GM18507 (cell line): ENCODE measurements around the gene WWOX.

Experiments
- DNase-seq: peaks from one replicate; pipeline ENCODE4 v3.0.0; 2011; ENCODE audit warnings: low read depth; ENCODE audit not compliant: insufficient read length; ENCODE audit errors: extremely low spot score
- FAIRE-seq: peaks from 2 replicates; lab custom pipeline; 2011; peaks lifted over from hg19 to GRCh38; lab: Jason Lieb, UNC

The WWOX gene

DNA sequence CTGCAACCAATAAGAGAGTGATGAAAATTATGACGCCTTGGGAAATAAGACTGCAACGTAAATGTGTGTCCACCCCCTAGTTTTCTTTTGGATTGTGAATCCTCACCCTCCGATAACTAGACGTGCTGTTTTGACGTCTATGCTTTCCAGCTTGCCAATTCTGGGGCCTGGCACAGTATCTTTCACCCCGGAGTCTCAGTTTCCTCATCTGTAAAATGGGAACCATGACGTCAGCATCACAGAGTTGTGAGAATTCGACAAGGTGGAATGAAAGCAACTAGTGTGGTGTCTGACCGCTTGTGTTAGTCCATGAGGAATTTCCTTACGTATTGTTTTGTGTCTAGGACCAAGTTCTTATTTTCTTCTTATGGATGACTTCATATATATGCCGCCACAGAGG, 37.7 kb downstream of the WWOX start:
- DNase-seq, result no peak
- no peak for FAIRE-seq

DNA sequence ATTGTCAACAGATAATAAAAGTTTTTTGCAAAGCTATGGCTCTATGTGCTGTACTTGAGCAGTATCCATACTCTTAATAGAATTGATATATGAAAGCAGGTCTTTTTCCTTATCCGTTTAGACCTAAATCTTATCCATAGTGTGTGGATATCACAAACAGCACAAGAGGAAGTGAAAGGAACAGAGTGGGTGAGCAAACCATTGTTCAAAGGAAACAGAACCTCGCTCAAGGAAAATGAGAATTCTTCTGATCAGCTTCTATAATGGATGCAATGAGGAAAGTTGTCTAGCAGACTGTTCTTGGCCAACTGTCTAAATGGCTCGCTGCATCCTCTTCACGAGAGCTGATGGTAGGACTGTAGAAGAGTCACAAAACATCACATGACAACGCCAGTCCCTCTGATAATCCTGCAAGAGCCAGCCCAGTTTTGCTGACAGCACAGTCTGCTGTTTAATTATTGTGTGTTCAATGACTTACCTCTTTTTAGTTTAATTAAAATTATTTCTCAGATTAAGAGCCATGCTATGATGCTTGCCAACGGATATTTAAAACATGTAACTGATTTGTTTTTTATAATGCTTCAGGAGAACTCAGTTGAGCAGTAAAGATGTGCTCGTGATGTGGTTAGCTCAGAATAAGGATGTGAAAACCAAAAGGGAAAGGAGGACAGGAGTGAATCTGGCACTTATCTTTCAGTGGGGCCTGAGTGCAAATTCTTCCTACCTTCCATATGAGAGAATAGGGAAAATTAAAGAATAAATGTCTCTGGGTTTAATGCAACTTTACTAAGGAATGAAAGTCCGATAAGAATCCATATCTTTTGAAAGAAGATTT, 38.5 kb downstream of the WWOX start:
- DNase-seq, result no peak
- FAIRE-seq, result no peak

DNA sequence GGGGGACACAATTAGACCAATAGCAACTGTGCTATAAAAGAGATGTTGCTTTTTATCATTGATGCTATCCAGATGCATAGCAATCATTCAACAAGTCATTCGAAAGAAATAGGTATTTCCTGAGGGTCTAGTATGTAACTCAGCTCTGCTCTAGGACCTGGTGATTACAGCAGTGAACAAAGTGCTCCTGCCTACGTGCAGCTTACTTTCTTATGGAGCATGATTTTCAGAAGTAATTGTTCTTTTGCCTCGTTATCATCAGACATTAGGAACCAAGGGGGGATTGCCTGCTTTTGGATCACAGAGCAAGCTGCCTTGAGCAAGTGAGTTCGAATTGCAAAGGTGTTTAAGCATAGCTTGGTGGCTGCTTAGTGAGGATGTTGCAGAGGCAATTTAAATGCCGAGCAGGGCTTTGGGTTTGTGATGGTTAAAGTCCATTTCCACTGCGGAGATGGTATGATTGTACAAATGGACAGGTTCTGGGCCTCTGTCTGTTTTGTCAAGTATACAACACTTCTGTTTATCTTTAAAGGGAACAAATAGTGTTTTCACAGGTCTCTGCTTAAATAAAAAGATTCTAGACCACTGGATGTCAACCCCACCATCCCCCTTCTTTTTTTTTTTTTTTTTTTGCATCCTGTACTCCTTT, 41.5 kb downstream of the WWOX start:
- FAIRE-seq (no peak), DNase-seq (no peak)

DNA sequence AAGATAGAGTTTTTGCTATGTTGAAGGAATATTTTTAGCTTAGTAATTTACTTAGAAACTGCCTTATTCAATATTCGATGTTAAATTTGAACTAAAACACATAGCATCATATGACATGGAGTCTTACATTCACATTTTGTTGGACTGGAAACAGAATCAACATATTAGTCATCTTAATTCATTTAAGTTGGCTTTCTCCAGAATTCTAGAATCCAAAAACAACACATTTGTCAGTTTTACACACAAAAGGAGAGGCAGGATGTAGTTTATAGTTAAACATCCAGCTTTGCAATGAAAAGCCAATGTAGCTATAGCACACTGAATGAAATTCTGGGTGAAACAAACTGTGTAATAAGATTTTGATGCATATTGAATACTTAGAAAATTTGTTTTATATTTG, 43.3 kb downstream of the WWOX start:
- no peak for DNase-seq

GRCh38 chr16:78146807-78147206, 47.4 kb downstream of the WWOX start:
- no peak for FAIRE-seq
- DNase-seq, result no peak

More for the DNA sequence above, 43.3 kb downstream of the WWOX start:
- FAIRE-seq, result no peak

- FAIRE-seq (no peak), DNase-seq (no peak)
Measured at GRCh38 chr16:78147911-78148401, 48.5 kb downstream of the WWOX start.

GRCh38 chr16:78150233-78150632, 50.8 kb downstream of the WWOX start:
- FAIRE-seq, result no peak

GRCh38 chr16:78154729-78155461, 55.4 kb downstream of the WWOX start:
- no peak for DNase-seq
- no peak for FAIRE-seq

More at GRCh38 chr16:78150233-78150632, 50.8 kb downstream of the WWOX start:
- DNase-seq, result no peak

GRCh38 chr16:78155791-78156345, 56.4 kb downstream of the WWOX start:
- no peak for DNase-seq
- FAIRE-seq, result no peak

- FAIRE-seq, result no peak
- no peak for DNase-seq
Measured at GRCh38 chr16:78161023-78161729, 61.7 kb downstream of the WWOX start.

DNA sequence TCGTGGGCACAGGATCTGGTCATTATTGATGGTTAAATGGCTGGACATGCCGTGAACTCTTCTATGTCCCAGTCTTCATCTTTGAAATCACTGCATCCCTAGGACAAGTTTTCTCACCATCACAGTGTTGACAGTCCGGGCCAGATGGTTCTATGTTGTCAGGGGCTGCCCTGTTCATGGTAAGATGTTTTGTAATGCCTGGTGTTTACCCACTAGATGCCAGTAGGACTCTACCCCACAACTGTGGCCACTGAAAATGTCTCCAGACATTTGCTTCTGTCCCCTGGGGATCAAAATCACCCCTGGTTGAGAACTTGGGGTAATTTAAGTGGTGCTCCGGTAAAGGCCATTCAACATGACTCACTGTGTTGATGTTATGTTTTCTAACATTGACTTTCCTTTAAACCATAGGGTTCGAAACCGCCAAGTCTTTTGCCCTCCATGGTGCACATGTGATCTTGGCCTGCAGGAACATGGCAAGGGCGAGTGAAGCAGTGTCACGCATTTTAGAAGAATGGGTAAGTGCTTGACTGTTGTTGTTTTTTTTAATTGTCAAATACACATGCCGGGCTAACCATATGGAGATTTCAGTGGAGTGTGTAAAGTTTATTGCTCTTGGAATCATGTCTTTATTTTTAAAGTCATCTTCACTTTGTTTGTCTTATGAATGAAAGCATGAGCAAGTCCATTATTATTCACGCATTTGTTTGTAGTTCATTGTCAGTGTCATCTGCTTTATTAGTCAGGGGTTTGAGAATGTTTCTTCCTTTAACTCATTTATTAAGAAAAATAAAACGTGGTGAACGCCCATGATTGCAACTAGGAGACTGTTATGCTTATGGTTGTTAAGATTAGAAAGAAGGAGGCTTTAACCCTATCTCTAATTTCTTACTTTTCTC, 64.6 kb downstream of the WWOX start:
- DNase-seq (no peak), FAIRE-seq (no peak)

DNA sequence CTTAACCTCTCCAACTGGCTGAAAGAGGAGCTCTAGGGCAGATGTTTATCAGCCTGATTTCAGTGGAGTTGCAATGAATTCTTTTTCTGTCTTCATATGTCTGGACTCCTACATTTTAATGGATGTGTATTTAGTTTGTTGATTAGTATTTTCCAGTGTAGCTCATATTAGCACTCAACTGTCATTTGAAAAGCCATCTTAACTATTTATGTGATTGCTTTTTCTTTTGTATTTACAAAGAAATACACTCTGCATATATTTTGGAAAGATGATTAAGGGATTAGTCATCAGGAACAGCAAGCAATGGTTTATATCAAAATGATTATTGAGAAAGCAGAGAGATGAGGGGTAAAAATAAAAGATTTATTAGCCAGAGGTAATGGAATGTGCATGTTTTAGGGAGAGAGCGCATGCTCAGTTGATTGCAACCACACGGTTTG, 71.1 kb downstream of the WWOX start:
- FAIRE-seq (no peak), DNase-seq (no peak)

- DNase-seq, result no peak
- no peak for FAIRE-seq
Measured at GRCh38 chr16:78175287-78175686, 75.8 kb downstream of the WWOX start.

GRCh38 chr16:78176435-78176834, 77.0 kb downstream of the WWOX start:
- DNase-seq (no peak), FAIRE-seq (no peak)

DNA sequence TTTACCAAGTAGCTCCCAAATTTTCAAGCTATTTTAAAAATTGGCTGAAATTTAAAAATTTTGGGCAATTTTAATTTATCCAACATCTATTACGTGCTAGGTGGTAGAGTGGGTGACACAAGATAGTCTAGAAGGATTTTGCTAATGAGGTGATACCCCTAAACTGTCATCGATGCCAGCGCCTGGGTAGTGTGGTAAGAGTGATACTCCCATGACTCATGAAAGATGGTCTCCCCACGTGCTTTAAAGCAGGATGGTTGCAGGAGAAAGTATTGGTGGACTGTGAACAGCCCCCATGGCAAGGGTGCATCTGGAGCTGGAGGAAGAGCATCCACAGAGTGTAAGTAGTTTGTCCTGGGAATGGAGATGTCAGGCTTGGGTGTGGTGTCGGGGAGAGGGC, 77.8 kb downstream of the WWOX start:
- DNase-seq, result no peak

DNA sequence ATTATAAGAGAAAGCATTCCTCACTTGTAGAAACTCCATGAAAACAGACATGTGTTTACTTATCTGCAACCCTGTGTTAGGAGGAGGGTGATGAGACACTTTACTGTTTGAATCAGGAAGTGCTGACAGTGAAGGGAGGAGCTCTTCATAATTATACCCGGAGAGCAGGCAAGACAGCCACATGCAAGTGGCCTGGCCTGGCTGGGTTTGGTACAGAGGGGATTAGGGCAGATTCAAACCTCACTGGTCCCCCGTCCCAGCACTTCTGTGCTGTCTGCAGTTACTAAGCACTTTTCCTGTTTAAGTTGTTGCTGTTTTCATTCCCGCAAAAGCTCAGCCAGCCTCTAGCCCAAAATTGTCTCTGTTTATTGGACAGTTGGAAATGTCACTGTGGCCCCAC, 78.5 kb downstream of the WWOX start:
- DNase-seq, result no peak
- no peak for FAIRE-seq

More for the DNA sequence above, 77.8 kb downstream of the WWOX start:
- no peak for FAIRE-seq

DNA sequence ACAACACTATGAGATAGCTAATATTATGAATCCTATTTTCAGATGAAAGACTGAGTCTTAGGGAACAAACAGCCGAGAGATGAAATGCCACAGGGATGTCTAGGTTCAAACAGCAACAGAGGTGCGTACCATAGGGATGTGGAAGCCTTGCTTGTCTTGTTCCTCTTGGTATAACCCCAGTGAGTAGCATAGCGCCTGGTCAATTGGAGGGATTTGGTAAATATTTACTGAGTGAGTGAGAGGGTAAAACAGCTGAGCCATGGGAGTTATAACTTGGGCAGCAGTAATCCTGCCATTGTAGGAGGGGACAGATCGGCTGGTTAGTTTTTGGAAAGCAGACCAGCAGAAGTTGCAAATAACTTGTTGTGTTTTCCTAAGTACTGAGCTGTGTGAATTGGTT, 80.2 kb downstream of the WWOX start:
- FAIRE-seq (no peak), DNase-seq (no peak)

DNA sequence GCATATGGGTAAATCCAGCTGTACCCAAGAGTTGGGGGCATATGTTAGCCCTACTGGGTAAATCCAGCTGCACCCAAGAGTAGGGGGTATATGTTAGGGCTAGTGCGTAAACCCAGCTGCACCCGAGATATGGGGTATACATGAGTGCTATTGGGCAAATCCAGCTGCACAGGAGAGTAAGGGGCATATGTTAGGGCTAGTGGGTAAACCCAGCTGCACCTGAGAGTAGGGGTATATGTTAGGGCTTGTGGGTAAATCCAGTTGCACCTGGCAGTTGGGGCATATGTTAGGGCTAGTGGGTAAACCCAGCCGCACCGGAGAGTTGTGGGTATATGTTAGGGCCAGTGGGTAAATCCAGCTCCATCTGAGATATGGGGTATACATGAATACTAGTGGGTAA, 80.9 kb downstream of the WWOX start:
- no peak for DNase-seq
- FAIRE-seq, result no peak
